C4-2B (cell line): Measurements from ENCODE around the gene DLG2.

Source experiments
- H3K27ac ChIP-seq: fragments of 450-650 bp; 2 replicates; pipeline ENCODE4 v1.5.1; 2017
- CTCF ChIP-seq: fragments of 450-650 bp; conservative IDR thresholded peaks from 2 replicates; pipeline ENCODE4 v1.5.1; 2017; ENCODE audit warnings: mild to moderate bottlenecking
- ZFX ChIP-seq: fragments of 450-650 bp; IDR thresholded peaks from 2 replicates; pipeline ENCODE4 v1.6.1; 2017

DLG2 gene

DNA sequence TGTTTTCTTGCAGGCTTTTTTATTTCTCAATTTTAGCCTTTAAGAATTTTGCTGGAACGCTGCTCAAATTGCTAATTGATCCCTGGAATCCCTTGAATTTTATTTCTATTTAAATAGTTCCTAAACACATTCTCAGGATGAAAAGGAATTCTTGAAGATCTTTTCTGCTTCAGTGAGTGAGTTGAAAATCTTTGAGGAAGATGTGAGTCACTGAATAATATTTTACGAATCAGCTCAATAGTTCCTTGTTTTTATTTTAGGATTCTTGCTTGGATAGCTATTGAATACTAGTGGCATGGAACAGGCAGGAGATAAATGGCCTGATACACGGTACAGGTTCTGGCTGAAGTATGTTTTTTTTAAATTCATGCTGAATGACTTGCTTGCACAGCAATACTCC is 2146.3 kb downstream of the DLG2 start:
- TF ChIP-seq CTCF (no peak), ZFX (no peak)

DNA sequence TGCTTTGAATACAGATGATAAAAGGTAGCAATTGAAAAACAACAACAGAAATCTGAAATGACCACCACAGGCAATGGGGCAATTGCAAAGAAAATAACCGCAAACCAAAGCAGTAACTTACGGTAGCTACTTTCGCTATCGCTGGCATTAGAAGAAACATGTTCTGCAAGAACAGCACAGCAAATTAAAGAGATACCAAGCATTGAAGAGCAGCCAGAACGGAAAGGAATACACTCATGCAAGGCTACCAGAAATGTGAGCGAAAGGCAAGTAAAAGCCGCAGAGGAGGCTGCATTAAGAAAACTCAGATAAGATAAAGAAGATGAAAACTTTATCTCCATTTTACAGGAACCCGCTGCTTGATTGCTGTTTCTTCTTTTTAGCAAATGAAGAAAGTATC is 2146.9 kb downstream of the DLG2 start:
- TF ChIP-seq CTCF = no peak
- no peak for TF ChIP-seq ZFX
- no peak overlapping the region for H3K27ac ChIP-seq

More for the DNA sequence above, 2146.3 kb downstream of the DLG2 start:
- H3K27ac ChIP-seq = no peak overlapping the region

- H3K27ac ChIP-seq = no peak overlapping the region
- no peak for TF ChIP-seq CTCF
- TF ChIP-seq ZFX = no peak
Observed at GRCh38 chr11:83477772-83478171, 2149.4 kb downstream of the DLG2 start.

GRCh38 chr11:83475760-83476159 is 2151.4 kb downstream of the DLG2 start:
- TF ChIP-seq CTCF = no peak
- no peak for TF ChIP-seq ZFX
- no peak overlapping the region for H3K27ac ChIP-seq

- no peak for TF ChIP-seq CTCF
- no peak for TF ChIP-seq ZFX
- H3K27ac ChIP-seq = no peak overlapping the region
Observed at GRCh38 chr11:83473743-83474142, 2153.4 kb downstream of the DLG2 start.

DNA sequence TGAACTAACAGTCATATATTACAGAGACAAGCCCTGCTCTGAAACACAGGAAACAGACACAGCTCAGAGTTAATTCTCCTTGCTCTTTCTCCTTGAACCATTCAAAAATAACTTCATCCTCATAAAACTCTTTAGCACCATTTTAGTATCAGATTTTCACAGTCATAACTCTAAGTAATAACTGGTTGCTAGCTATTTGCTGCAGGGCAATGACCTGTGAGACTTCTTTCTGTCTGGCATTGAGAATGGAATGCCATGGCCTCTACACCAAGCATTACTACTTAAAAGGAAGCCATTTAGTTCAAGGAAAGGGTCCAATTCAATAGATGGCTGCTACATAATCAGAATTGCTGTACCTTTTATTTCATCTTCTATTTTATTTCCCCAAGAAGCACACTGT is 2154.3 kb downstream of the DLG2 start:
- TF ChIP-seq ZFX (no peak), CTCF (no peak)
- no peak overlapping the region for H3K27ac ChIP-seq

GRCh38 chr11:83471831-83472727 is 2155.1 kb downstream of the DLG2 start:
- no peak overlapping the region for H3K27ac ChIP-seq
- TF ChIP-seq ZFX = no peak
- no peak for TF ChIP-seq CTCF
